OCI-LY1 (cell line): Measurements from ENCODE around the gene TASP1.

Source experiments
- CTCF ChIP-seq: fragments of 200-600 bp; sonication (generic), shearing (Covaris generic); IDR thresholded peaks from 2 replicates; pipeline ENCODE4 v1.5.1; 2017; ENCODE audit warnings: mild to moderate bottlenecking, antibody characterized with exemption, low read length, moderate library complexity, mixed read lengths
- EZH2 ChIP-seq: fragments of 200-600 bp; sonication (generic), shearing (Covaris generic); IDR thresholded peaks from 2 replicates; pipeline ENCODE4 v1.8.0; 2017; ENCODE audit warnings: borderline replicate concordance, mixed run types, mild to moderate bottlenecking, antibody characterized with exemption, low read length, moderate library complexity, mixed read lengths

- TF ChIP-seq CTCF (no peak), EZH2 (no peak)
Observed at GRCh38 chr20:13684566-13685222, 46.0 kb upstream of the TASP1 start.
